ENCODE data around the gene AMH.
A peak's percentile ranks its signal among the peaks of the same experiment; 100 is the strongest.

AMH gene

DNA sequence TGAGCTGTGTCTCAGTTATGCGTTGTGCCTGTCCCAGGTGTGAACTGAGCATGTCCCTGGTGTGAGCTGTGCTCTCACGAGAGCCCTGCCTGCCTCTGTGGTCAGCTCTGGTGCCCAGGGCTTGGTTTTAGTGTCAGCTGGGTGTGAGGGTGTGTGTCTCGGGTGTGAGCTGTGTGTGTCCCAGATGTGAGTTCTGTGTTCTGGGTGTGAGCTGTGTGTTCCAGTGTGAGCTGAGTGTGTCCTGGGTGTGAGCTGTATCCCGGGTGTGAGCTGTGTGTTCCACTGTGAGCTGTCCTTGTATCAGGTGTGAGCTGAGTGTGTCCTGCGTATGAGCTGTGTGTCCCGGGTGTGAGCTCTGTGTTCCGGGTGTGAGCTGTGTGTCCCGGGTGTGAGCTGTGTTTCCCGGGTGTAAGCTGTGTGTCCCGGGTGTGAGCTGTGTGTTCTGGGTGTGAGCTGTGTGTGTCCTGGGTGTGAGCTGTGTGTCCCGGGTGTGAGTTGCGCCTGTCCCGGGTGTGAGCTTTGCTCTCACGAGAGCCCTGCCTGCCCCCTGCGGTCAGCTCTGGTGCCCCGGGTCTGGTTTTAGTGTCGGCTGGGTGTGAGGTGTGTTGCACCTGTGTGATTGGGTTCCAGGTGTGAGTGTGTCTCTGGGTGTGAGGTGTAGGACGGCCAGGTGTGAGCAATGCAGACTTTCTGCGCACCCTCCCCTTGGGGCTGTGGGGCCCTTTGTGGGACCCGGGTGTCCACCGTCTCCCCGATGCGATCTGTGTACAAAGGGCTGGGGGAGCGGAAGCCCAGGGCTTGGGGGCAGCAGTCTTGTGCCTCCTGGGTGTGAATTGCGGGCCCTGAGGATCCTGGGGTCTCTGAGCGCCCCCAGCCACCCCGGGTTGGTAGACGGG is 39.9 kb downstream of the AMH start:
- DNase-seq, result no peak

DNA sequence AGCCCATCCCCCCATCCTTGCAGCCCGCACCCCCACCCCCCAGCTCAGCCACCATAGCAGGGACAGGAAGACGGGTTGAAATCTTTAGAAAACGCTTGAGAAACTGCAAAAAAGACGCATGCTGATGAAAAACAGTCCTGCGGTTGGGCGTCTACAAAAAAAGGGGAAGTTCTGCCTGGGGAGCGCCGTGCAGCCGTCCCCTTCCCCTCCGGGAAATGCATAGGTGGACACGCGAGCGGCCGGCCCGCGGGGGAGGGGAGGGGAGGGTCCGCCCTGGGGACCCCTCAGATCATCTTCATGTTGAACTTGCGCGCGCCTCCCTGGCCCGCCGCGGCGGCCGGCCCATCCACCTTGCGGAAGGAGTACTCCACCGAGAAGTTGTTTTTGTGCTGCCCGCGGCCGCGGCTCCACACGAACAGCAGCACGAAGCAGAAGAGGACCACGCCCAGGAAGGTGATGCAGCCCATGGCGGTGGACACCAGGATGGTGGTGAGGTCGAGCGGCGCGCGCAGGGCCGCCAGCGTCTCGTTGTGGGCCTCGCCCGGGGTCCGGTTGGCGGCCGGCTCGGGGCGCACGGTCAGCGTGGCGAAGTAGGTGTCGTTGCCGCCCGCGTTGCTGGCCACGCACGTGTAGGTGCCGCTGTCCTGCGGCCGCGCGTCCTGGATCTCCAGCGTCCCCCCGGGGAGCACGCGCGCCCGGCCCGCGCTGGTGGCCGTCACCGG is 40.8 kb downstream of the AMH start:
- peak; percentile 43 for DNase-seq

DNA sequence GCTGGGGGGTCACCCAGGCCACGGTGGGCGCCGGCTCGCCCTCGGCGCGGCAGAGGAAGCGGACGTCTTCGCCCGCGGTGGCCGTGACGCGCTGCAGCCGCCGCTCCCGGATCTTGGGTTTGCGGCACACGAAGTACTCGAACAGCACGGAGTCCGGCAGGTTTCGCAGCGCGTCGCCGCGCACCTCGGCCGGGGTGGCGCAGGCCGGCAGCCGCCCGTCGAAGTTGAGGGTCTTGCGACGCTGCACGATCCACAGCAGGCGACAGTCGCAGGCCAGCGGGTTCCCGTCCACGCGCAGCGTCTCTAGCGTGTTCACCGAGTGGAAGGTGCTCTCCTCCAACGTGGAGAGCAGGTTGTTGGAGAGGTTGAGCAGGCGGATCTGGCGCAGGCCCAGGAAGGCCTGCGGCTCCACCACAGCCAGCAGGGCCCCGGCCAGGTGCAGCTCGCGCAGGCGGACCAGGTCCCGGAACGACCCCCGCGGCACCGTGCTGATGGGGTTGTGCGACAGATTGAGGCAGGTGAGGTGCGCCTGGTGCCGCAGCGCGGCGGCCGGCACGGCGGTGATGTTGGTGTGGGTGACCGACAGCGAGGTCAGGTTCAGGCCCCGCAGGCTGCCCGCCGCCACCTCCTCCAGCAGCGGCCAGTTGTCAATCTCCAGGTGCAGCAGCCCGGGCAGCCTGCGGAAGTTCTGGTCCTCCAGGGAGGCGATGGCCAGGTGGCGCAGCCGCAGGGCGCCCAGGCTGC is 41.5 kb downstream of the AMH start:
- peak; percentile 49 for DNase-seq

DNA sequence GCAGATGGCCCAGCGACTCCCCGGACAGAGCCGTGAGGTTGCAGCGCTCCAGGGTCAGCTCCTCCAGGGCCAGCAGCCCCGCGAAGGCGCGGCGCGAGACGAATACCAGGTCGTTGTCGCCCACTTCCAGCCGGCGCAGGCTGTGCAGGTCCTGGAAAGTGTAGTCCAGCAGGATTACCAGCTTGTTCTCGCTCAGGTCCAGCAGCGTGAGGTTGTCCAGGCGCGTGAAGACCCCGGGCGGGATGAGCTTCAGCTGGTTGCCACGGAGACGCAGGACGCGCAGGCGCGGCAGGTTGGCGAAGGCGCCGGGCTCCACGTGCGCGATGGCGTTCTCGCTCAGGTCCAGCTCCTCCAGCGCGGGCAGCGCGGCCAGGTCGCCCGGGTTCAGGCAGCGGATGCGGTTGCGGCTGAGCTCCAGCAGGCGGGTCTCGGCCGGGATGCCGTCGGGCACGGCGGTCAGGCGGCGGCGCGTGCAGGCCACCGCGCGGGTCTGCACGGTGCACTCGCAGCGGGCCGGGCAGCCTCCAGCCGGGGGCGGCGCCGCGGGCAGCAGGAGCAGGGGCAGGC is 42.1 kb downstream of the AMH start:
- no peak for DNase-seq

DNA sequence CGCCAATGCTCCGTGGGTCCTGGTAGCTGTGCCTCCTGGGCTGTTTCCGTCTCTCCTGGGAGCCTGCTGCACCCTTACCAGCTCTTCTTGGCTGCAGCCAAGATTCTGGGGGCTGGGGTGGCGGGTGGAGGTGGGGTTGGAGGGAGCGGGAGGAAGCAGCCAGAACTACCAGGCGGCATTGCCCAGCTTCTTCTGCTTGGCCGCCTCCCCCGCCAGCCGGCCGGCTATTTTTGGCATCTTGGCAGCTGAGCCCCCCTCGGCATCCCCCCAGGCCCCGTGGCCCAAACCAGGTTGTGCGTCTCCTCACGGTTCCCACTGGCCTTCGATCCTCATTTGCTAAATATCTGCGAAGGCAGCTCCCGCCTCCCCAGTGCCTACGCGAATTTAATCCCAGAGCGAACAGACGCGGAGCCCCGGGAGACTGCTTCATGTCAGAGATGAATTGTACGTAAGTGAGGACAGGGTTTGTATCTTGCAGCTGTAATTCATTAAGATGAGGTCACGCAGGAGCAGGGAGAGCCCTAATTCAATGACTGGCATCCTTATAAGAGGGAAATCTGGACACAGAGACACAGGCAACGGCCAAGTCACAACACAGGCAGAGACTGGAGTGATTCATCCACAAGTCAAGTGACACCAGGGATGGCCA is 45.7 kb downstream of the AMH start:
- no peak for DNase-seq

DNA sequence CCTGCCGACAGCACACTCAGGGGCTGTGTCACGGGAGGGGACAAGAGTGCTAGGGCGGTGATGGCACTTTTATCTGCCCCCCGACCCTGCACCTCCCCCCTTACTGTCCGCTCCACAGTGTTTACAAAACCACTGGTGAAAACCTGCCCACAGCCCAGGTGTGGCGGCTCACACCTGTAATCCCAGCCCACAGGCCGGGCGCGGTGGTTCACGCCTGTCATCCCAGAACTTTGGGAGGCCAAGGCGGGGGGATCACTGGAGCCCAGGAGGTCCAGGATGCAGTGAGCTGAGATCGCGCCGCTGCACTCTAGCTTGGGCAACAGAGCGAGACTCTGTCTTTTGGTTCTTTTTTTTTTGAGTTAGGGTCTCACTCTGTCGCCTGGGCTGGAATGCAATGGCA is 47.0 kb downstream of the AMH start:
- no peak for DNase-seq

DNA sequence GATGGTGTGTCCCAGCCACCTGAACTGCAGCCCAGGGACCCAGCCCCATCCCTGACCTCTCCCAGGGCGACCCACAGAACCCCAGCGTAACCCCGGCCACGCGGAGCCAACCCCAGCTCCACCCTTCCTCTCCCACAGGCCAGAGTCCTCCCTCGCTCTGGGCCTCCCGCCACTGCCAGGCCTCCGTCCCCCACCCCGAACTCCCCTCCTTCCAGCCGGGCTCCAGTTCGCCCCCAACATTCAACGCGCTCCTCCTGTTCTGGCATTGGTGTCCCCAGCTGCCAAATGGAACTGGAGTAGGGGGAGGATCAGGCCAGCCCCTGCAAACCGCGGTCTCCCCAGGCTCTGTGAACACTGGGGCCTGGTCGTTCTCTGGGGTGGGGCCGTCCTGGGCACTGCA is 51.4 kb downstream of the AMH start:
- no peak for DNase-seq

Data from NCI-H1105 treated with DMSO at 0.1 percent for 48 hours (cell line).